ENCODE measurements around the gene FEV.

- TF ChIP-seq POLR2AphosphoS5 (IDR thresholded peaks at IDR 0.05; ENCODE audit: low read depth, low read length) (no peak), POLR2A (IDR thresholded peaks at IDR 0.05; ENCODE audit: low read depth, low read length) (no peak), TAF1 (IDR thresholded peaks at IDR 0.05; ENCODE audit: low read depth, low read length) (no peak)
Measured at GRCh38 chr2:219024059-219024458, 39.1 kb upstream of the FEV start.

All from GM12891 (cell line).